Measurements from ENCODE around the gene MTHFD1L.

The MTHFD1L gene

GRCh38 chr6:151044465-151045441 lies 179.3 kb downstream of the MTHFD1L start:
- DNase-seq, result peak in 1 of 14 donors; percentile 73

- DNase-seq, result peak in 2 of 14 donors; percentile 42 to 87
Observed at GRCh38 chr6:151045511-151046222, 180.2 kb downstream of the MTHFD1L start.

- DNase-seq, result no peak
Observed at GRCh38 chr6:151051164-151051563, 185.7 kb downstream of the MTHFD1L start.

- DNase-seq, result peak in 1 of 14 donors; percentile 5
Observed at GRCh38 chr6:151052021-151052646, 186.6 kb downstream of the MTHFD1L start.

- DNase-seq, result no peak
Observed at GRCh38 chr6:151054306-151054705, 188.8 kb downstream of the MTHFD1L start.

GRCh38 chr6:151056230-151056907 lies 190.9 kb downstream of the MTHFD1L start:
- no peak for DNase-seq

- no peak for DNase-seq
Observed at GRCh38 chr6:151057061-151057460, 191.6 kb downstream of the MTHFD1L start.

- peak in 1 of 14 donors; percentile 16 for DNase-seq
Observed at GRCh38 chr6:151058021-151058733, 192.7 kb downstream of the MTHFD1L start.

- no peak for DNase-seq
Observed at GRCh38 chr6:151059612-151060095, 194.2 kb downstream of the MTHFD1L start.

- no peak for DNase-seq
Observed at GRCh38 chr6:151060096-151060765, 194.7 kb downstream of the MTHFD1L start.

GRCh38 chr6:151060766-151061531 lies 195.4 kb downstream of the MTHFD1L start:
- no peak for DNase-seq

GRCh38 chr6:151063352-151063751 lies 197.8 kb downstream of the MTHFD1L start:
- DNase-seq, result no peak

- no peak for DNase-seq
Observed at GRCh38 chr6:151063842-151064647, 198.5 kb downstream of the MTHFD1L start.

- DNase-seq, result no peak
Observed at GRCh38 chr6:151065027-151065815, 199.7 kb downstream of the MTHFD1L start.

- peak in 4 of 14 donors; percentile 11 to 61 (median 29) for DNase-seq
Observed at GRCh38 chr6:151067684-151068596, 202.4 kb downstream of the MTHFD1L start.

GRCh38 chr6:151068761-151069312 lies 203.3 kb downstream of the MTHFD1L start:
- DNase-seq, result no peak

GRCh38 chr6:151069641-151070040 lies 204.1 kb downstream of the MTHFD1L start:
- no peak for DNase-seq
